Measurements from ENCODE around the gene ASPN.

Gene ASPN

GRCh38 chr9:92439921-92440750 lies 42.2 kb downstream of the ASPN start:
- Histone ChIP-seq H4K20me1 (peaks cover 0 to 6% (median 0%) of the 10 kb centered on the region in 11 experiments; a peak in 1 of 22 replicates), H3K9ac (no peak overlapping the region), H3K4me3 (no peak overlapping the region), H3K9me3 (replicated peaks in 1 of 11) (no peaks in the 10 kb centered on the region), H3K27ac (no peak overlapping the region), H3K36me3 (no peaks in the 10 kb centered on the region), H3K4me2 (no peak overlapping the region), H3K4me1 (peaks cover 0 to 8% (median 7%) of the 10 kb centered on the region in 10 experiments; a peak in 14 of 20 replicates), H3K27me3 (no peaks in the 10 kb centered on the region)
- no peak for TF ChIP-seq Cebpa-rat (IDR thresholded peaks at IDR 0.05)

GRCh38 chr9:92438900-92439526 lies 43.3 kb downstream of the ASPN start:
- H3K4me1 ChIP-seq = 0 out of 20 replicates have a peak, but pooled peaks cover 0 to 3% (median 0%) of the 10 kb centered on the region in 10 experiments
- H3K27me3 ChIP-seq = no peaks in the 10 kb centered on the region
- H3K4me2 ChIP-seq = no peak overlapping the region
- no peak overlapping the region for H3K9ac ChIP-seq
- no peak overlapping the region for H3K27ac ChIP-seq
- H4K20me1 ChIP-seq = no peaks in the 10 kb centered on the region
- H3K36me3 ChIP-seq = no peaks in the 10 kb centered on the region
- TF ChIP-seq Cebpa-rat (IDR thresholded peaks at IDR 0.05) = no peak
- no peak overlapping the region for H3K4me3 ChIP-seq
- no peaks in the 10 kb centered on the region for H3K9me3 ChIP-seq (replicated peaks in 1 of 11)

- Histone ChIP-seq H3K9ac (no peak overlapping the region), H3K9me3 (replicated peaks in 1 of 11) (0 out of 22 replicates have a peak, but pooled peaks cover 0 to 5% (median 0%) of the 10 kb centered on the region in 11 experiments), H3K4me3 (no peak overlapping the region), H3K4me2 (no peak overlapping the region), H3K27me3 (no peaks in the 10 kb centered on the region), H3K27ac (no peak overlapping the region), H4K20me1 (no peaks in the 10 kb centered on the region), H3K36me3 (peaks cover 0 to 6% (median 0%) of the 10 kb centered on the region in 11 experiments; a peak in 1 of 22 replicates), H3K4me1 (0 out of 20 replicates have a peak, but pooled peaks cover 0 to 3% (median 0%) of the 10 kb centered on the region in 10 experiments)
- no peak for TF ChIP-seq Cebpa-rat (IDR thresholded peaks at IDR 0.05)
These were observed 47.0 kb downstream of the ASPN start for GRCh38 chr9:92435263-92435662.

DNA sequence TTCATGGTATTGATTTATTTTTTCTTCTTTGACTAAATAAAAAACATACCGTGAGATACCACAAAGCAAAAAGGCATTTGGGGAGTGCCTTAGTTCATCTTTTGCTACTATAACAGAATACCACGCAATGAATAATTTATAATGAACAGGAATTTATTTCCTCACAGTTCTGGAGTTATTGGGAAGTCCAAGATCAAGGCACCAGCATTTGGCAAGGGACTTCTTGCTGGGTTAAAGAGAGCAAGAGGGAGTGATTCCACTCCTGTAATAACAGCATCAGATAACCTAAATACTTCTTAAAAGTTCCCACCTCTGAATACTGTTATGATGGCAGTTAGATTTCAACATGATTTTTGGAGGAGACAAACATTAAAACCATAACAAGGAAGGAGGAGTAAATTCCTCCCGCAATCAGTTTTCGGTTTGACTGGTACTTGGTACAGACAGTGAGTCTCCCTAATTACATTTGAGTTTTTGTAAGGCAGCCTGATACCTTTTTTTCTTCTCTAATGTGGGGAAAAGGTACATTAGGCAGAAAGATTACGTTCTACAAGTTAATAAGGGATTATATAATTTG lies 49.2 kb downstream of the ASPN start:
- 0 out of 22 replicates have a peak, but pooled peaks cover 0 to 5% (median 0%) of the 10 kb centered on the region in 11 experiments for H3K9me3 ChIP-seq (replicated peaks in 1 of 11)
- H3K4me1 ChIP-seq = no peaks in the 10 kb centered on the region
- no peak overlapping the region for H3K27ac ChIP-seq
- H3K36me3 ChIP-seq = peaks cover 0 to 6% (median 0%) of the 10 kb centered on the region in 11 experiments; a peak in 1 of 22 replicates
- no peak for TF ChIP-seq Cebpa-rat (IDR thresholded peaks at IDR 0.05)
- no peak overlapping the region for H3K4me3 ChIP-seq
- no peak overlapping the region for H3K4me2 ChIP-seq
- no peaks in the 10 kb centered on the region for H4K20me1 ChIP-seq
- H3K27me3 ChIP-seq = no peaks in the 10 kb centered on the region
- H3K9ac ChIP-seq = no peak overlapping the region

DNA sequence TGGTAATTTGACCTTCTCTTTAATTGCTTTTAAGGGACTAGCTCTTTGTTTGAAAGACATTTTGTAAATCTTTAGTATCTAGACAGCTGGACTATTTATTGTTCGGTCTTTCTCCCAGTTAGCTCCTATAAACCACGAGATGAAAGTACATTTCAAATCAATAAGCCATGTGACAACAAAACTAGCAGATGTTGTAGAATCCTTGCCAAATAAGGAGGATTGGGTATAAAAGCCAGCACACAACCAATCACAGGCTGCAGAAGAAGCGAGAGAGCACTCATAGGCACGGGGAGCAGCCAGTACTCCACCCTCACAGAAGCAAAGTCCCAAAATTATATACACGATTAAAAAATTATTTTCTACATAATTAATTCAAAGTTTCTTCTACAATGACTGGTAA lies 50.0 kb downstream of the ASPN start:
- H3K4me3 ChIP-seq = no peak overlapping the region
- H3K27me3 ChIP-seq = no peaks in the 10 kb centered on the region
- no peaks in the 10 kb centered on the region for H3K4me1 ChIP-seq
- no peaks in the 10 kb centered on the region for H4K20me1 ChIP-seq
- no peak for TF ChIP-seq Cebpa-rat (IDR thresholded peaks at IDR 0.05)
- H3K9ac ChIP-seq = no peak overlapping the region
- H3K9me3 ChIP-seq (replicated peaks in 1 of 11) = 0 out of 22 replicates have a peak, but pooled peaks cover 0 to 5% (median 0%) of the 10 kb centered on the region in 11 experiments
- H3K27ac ChIP-seq = no peak overlapping the region
- H3K4me2 ChIP-seq = no peak overlapping the region
- H3K36me3 ChIP-seq = peaks cover 0 to 6% (median 0%) of the 10 kb centered on the region in 11 experiments; a peak in 1 of 22 replicates

GRCh38 chr9:92429836-92430235 lies 52.5 kb downstream of the ASPN start:
- 0 out of 22 replicates have a peak, but pooled peaks cover 0 to 5% (median 0%) of the 10 kb centered on the region in 11 experiments for H3K9me3 ChIP-seq (replicated peaks in 1 of 11)
- H4K20me1 ChIP-seq = no peaks in the 10 kb centered on the region
- no peak overlapping the region for H3K4me3 ChIP-seq
- no peak overlapping the region for H3K27ac ChIP-seq
- H3K4me2 ChIP-seq = no peak overlapping the region
- no peaks in the 10 kb centered on the region for H3K4me1 ChIP-seq
- TF ChIP-seq Cebpa-rat (IDR thresholded peaks at IDR 0.05) = no peak
- H3K27me3 ChIP-seq = no peaks in the 10 kb centered on the region
- H3K36me3 ChIP-seq = peaks cover 0 to 6% (median 0%) of the 10 kb centered on the region in 11 experiments; a peak in 1 of 22 replicates
- H3K9ac ChIP-seq = no peak overlapping the region

- no peak overlapping the region for H3K4me3 ChIP-seq
These were observed 55.7 kb downstream of the ASPN start for GRCh38 chr9:92426501-92427145.

GRCh38 chr9:92425474-92425873 lies 56.8 kb downstream of the ASPN start:
- Histone ChIP-seq H3K27me3 (no peaks in the 10 kb centered on the region), H3K9ac (no peak overlapping the region), H3K36me3 (0 out of 22 replicates have a peak, but pooled peaks cover 0 to 3% (median 0%) of the 10 kb centered on the region in 11 experiments), H3K4me1 (peaks cover 0 to 11% (median 0%) of the 10 kb centered on the region in 10 experiments; a peak in 6 of 20 replicates), H3K4me3 (no peak overlapping the region), H4K20me1 (no peaks in the 10 kb centered on the region), H3K9me3 (replicated peaks in 1 of 11) (no peaks in the 10 kb centered on the region), H3K27ac (no peak overlapping the region), H3K4me2 (no peak overlapping the region)
- TF ChIP-seq Cebpa-rat (IDR thresholded peaks at IDR 0.05) = no peak

More at GRCh38 chr9:92426501-92427145, 55.7 kb downstream of the ASPN start:
- Histone ChIP-seq H3K27ac (no peak overlapping the region), H3K27me3 (no peaks in the 10 kb centered on the region), H3K9ac (no peak overlapping the region), H3K36me3 (peaks cover 0 to 6% (median 0%) of the 10 kb centered on the region in 11 experiments; a peak in 1 of 22 replicates), H3K4me1 (peaks cover 0 to 11% (median 0%) of the 10 kb centered on the region in 10 experiments; a peak in 6 of 20 replicates), H3K9me3 (replicated peaks in 1 of 11) (0 out of 22 replicates have a peak, but pooled peaks cover 0 to 5% (median 0%) of the 10 kb centered on the region in 11 experiments), H3K4me2 (no peak overlapping the region), H4K20me1 (no peaks in the 10 kb centered on the region)
- TF ChIP-seq Cebpa-rat (IDR thresholded peaks at IDR 0.05) = no peak

All from BLaER1 treated with 17β-estradiol and CSF1 and Interleukin-3, amounts not matched to agents 10 nM and 100 nM (cell line).